Glomerular endothelial cell (primary cell): ENCODE results near the gene TMEM9B. TPM values are rescaled to one million over a fixed set of nuclear protein-coding genes. Genes with fewer than 3 reads are reported as not detected.

Experiments
- total RNA-seq: library from RNA; depleted of rRNA; stranded (reverse); fragments of >200 nt; gene quantifications from 2 replicates; pipeline ENCODE4 v1.2.3, GENCODE V29; 2015

TMEM9B gene
- total RNA-seq, 1 donor from 2014 or later = 40.3 TPM

Other genes with a start within 250 kb of the TMEM9B start
- 49.3 and 54.5 TPM in 2 replicates for gene AKIP1, start 53.3 kb downstream of the TMEM9B start, total RNA-seq
- gene C11orf16, start 31.5 kb downstream of the TMEM9B start, total RNA-seq = not detected in 2 replicates
- gene ASCL3, start 21.4 kb downstream of the TMEM9B start, total RNA-seq = not detected in 2 replicates
- 8.4 and 18.3 TPM in 2 replicates for gene NRIP3, start 39.6 kb upstream of the TMEM9B start, total RNA-seq
- 0.76 and 1.7 TPM in 2 replicates for gene SCUBE2, start 127.2 kb upstream of the TMEM9B start, total RNA-seq